ENCODE data around the gene MTA2.
"Not testable (repeated sequence)": the region's sequence is repeated elsewhere in the genome, so short reads cannot be mapped to it uniquely, and the experiment has no call there.

The MTA2 gene

DNA sequence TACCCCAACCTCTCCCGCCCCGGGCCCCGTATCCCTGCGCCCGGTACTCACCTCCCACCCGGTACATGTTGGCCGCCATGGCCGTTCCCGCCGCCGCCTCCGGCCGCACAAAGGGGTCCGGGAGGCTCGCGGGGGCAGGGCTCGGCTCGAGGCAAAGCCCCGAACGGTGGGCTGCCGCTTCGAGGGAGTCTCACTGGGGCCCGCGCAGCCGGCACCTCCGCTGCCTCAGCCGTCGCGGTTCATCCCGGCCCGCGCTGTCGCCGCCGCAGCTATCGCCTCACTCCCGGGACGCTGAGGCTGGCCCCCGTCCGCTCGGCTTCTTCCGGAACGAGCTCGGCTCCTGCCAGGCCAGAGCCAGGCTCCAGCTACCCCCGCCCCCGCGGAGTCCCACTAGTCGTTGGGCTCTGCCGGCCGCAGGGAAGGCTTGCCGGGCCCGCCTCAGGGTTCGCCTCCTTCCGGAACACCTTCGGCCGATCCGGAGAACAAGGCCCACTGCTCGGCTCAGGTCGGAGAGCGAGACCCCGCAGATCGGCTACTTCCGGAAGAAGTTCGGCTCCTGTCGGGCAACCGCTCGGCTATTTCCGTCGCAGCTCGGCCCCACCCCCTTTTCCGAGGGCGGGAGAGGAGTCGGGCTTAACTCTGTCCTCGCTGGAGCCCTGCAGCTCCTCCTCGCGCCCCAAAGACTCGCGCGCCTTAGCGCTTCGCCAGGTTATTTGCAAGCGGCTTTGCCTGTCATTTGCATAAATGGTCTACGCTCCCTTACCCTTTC, at the start of gene MTA2:
TSS of gene MTA2 (minus strand) at position 494 of the 769 bp plus-strand sequence. CDS start at position 79, 415 bp downstream.
- DNase-seq (ENCODE audit: low read depth) = peak; percentile 98

DNA sequence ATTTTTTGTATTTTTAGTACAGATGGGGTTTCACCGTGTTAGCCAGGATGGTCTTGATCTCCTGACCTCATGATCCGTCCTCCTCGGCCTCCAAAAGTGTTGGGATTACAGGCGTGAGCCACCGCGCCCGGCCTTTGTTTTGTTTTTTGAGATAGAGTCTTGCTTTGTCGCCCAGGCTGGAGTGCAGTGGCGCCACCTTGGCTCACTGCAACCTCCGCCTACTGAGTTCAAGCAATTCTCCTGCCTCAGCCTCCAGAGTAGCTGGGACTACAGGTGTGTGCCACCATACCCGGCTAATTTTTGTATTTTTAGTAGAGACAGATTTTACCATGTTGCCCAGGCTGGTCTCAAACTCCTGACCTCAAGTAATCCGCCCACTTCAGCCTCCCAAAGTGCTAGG, 48.6 kb upstream of the MTA2 start:
- not testable (repeated sequence) for DNase-seq (ENCODE audit: low read depth)

DNA sequence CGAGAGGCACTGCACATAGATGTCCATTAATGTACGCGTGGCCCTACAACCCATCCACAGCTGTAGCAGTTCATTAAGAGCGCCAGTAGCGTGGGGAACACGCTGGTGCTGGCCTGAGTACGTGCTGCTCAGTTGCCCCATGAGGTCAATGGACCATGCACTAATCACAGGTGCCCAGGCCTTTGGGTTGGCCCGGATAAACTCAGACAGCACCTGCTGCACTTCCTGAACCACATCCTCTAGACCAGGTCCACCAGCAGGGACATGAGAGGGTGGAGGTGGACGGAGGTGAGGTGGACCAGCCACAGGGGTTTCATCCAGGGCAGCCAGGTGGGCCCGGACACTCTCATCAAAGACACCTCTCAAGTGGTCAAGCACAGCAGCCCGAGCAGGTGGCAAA, 47.8 kb upstream of the MTA2 start:
- DNase-seq (ENCODE audit: low read depth) = no peak

DNA sequence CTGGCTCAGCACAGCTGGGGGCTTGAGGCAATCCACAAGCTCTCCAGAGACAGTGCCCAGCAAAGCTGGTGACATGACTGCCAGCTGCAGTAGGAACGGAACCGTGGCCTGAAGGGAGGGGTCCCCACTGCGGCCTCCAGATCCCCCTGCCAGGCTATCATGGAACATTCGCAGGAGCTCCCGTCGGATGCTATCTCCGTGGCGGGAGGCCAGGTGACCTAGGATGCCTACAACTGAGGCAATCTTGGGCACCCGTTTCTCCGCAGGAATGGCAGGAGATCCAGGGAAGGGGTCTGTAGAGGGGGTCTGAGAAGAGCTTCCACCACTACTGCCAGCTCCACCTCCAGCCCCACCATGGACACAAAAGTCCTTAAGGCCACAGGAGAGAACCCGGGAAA, 47.3 kb upstream of the MTA2 start:
- no peak for DNase-seq (ENCODE audit: low read depth)

DNA sequence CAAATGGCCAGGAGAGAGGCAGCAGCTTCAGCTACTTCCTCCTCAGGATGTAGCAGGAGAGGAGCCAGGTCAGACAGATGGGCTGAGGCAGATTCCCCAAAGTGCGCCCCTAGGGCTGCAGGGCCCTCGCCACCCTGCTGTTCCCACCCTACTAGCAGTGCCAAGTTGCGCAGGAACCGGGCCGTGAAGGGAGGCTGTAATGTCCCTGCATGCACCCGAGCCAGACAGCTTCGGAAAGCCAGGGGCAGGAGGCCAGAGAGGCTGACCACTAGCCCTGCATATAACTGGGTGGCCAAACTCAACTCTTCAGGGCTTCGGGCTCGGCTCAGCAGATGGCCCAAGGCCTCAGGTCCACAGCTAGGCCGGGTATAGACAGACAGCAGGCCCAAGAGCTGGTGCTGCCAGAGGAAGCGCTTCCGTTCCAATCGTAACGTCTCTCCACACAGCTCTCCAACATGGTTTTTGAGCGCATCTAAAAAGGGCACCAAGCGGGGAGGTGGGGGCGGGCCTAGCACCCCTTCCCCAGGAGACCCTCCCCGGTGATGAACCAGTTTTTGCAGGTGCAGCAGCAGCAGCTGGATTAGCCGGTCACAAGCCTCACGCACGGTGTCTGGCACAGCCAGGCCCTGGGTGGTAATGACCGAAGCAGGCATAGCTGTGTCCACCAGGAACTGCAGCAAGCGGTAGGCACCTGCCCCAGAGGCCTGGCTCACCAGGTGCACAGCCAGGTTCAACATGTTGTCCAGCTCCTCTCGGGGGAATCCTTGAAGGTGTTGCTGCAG, 46.7 kb upstream of the MTA2 start:
- DNase-seq (ENCODE audit: low read depth) = no peak

DNA sequence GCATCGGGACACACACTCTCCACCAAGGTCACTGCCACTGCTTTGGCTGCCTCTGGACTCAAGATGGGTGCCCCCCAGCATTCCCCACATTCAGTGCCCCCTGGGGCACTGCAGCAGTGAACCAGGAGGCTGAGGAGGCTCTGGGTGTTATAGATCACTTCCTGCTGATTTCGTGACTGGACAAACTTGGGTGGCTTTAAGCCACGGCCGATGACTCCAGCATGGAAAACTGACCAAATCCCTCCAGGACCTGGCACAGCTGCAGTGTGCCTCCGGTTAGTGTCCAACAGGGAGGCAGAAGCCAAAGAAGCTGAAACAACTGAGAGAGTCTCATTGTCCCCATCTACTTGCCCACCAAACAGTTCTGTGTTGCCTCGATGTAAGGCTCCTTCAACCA, 45.9 kb upstream of the MTA2 start:
- DNase-seq (ENCODE audit: low read depth) = no peak

DNA sequence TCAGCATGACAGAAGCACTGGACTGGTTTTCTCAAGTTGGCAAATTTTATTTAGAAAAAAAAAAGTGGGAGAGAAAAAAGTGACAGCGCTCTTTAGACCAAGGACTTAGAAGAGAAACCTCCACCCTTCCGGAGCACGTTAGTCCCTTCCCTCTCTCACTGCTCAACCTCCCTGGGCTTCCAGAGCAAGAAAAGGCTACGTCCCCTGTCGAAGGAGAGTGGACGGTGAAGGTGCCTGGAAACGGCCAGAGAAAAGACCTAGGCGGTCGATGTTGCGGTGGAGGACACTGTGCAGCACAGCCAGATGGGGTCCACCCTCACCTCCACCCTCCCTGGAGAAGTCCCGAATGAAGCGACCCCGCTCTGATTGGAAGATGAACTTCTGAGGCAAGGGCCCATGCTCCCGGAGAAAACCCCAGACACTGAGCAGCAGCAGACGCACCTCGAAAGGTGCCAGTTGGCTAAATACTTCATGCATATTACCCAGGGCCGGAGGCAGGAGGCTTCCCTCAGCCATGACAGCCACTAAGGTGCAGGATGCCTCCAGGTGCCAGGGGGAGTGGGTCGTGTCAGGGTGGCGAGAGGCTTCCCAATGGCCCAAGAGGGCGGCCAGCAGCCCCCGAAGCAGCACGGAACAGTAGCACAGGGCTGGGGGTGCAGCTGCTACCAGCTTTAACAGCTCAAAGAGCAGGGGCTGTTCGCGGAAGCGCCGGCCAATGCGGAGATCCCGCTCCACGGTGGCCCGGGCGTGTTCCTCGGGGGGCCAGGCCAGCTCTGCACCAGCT, 45.4 kb upstream of the MTA2 start:
- no peak for DNase-seq (ENCODE audit: low read depth)

DNA sequence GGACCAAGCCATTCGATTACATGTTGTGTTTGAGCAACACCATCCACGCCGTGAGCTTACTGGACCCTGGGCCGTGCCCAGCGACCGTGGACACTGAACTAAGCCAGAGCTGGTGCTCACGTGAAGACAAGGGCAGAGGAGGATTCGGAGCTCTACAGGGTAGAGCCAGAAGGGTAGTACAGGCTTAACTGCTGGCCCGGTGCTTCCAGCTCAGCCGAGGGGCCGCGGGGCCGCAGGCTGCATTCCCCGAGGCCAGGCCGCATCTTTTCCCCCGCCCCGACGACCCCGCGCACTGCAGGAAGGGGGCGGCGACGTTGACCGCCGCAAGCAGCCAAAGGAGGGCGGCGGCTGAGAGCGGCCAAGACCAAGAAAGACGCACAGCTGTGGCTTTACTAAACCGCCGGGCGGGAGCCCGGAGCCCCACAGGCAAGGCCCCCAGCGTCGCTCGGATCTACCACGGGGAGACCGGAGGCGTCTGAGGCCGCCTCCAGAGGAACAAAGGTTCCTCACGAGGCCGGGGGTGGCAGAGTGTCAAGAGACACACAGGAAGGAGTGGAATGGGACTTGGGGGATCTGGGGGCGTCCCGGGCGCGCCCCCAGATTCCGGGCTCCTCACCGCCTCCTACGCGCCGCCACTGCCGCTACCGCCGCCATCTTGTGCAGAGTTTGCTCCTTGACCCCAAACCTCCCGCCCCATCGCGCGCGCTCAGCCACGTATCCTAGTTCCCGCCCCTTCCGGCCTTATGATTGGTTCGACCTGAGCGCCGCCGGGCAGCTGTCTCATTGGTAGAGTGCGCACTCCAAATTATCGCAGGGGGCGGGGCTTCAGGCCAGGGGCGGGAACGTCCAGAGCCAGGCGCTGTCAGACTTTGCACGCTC, 44.5 kb upstream of the MTA2 start, which contains the start of gene GANAB:
TSS of gene GANAB (minus strand) at position 668 of the 879 bp plus-strand sequence. CDS start at position 654, 14 bp downstream.
- peak; percentile 99 for DNase-seq (ENCODE audit: low read depth)

DNA sequence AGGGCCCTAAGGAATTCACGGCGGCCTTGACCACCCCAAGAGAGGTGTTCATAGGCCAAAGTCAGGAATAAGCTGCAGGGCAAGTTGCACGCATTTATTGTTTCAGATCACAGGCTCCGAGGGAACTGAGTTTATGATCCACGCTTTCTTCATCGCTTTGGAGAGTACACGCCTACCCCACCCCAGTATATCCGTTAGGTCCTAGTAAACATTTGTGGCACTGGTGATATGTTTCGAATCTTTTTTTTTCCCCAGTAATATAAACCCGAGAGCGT, 43.9 kb upstream of the MTA2 start:
- no peak for DNase-seq (ENCODE audit: low read depth)

DNA sequence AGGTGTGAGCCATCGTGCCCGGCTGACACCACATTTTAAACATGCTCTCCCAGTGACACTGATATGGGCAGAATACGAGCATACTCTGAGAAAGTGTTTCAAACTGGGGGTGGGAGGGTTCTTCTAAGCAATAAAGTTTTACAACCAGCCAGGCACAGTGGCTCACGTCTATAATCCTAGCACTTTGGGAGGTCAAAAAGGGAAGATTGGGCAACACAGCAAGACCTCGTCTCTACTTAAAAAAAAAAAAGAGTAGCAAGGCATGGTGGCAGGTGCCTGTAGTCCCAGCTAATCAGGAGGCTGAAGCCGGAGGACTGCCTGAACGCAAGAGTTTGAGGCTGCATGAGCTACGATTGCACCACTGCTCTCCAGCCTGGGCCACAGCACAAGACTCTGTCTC, 42.6 kb upstream of the MTA2 start:
- DNase-seq (ENCODE audit: low read depth) = no peak

DNA sequence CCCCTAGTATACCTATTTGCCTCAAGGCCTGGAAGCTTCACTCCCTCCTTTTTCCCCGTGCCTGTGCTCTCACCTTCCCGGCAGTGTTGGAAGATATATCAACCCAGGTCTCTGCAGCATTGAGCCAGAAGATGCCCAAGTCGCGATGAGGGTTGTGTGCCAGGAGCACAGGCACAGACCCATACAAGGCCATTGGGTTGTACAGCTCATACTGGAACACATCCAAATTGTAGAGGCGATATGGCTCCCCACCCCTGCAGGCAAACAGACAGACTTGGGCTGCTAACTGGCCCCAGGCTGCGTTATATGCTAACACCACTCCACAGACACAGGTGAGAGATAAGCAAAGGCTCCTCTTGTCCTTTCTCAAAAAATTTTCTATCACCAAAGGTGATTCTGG, 30.8 kb upstream of the MTA2 start:
- DNase-seq (ENCODE audit: low read depth) = no peak

DNA sequence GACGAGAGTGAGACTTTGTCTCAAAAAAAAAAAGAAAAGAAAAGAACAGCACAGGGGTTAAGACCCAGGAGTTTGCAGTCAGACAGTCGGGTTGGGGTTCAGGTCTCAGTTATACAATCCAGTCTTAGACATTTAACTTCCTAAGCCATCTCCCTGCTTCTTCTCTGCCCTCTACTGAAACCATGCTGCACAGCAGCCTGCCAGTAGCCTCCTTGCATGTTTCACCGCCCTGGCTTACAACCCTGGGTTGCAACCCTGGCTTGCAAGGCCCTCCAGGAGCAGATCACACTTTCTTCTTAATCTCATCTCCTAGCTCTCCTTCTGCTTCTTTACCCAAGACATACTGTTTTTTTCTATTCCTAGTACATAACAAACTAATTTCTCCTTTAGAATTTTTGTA, 26.0 kb upstream of the MTA2 start:
- no peak for DNase-seq (ENCODE audit: low read depth)

DNA sequence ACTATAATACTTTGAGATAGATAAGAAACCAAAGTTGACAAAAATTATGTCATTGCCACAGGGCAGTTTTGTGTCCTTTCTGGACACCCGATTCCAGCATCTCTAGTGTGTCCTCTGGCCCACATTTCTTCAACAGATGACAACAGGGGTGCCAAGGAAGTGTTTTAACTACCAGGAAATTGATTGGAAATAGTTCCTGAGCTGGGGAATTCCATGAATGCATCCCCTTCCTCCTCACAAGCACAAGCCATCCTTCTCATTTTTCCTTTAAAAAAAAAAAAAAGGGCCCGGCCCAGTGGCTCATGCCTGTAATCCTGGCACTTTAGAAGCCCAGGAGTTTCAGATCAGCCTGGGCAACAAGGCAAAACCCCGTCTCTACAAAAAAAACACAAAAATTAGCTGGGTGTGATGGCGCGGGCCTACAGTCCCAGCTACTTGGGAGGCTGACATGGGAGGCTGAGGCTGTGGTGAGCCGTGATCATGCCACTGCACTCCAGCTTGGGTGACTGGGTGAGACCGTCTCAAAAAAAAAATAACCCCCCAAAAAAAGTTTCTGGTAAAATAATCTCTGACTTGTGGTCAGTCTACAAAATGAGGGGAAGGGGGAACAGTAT, 20.9 kb upstream of the MTA2 start:
- DNase-seq (ENCODE audit: low read depth) = no peak

DNA sequence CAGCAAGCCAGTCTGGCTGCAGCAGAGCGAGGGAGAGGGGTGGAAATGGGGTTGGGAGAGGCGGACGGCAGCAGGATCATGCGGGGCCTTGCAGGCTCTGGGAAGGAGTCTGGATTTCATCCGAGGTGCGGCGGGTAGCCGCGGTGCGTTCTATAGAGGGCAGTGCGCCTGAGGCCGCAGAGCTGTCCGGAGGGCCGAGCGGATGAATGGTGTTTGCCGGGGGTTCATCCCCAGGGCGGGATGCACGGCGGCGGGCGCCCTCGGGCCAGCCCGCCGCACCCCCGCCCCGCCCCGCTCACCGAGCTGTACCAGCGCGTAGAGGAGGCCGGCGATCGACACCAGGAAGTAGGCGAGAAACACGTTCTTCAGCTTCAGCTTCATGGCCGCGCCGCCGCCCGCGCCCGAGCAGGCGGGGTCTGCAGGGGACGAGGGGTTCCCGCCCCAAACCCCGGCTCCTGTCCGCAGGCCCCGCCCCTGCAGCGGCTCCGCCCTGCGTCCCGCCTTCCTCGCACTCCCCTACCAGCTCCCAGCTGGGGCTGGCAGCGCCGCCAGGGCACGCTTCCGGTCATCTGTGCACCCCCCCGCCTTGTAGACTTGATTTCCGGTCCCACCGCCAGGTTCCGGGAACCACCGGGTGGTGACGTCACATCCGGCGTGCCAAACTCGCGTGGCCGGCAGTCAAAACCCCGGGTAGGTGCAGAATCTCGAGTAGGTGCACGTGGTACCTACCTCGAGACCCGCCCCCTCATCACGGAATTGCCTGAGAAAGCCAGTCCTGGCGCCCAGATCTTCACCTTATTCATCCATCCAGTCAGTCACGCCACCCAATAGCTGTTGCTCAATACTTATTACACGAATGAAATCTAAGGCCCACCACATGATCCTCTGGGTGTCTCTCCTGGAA, 20.2 kb upstream of the MTA2 start, which contains the start of gene B3GAT3:
TSS of gene B3GAT3 (minus strand) at position 420 of the 904 bp plus-strand sequence. CDS start at position 381, 39 bp downstream.
- peak; percentile 98 for DNase-seq (ENCODE audit: low read depth)

DNA sequence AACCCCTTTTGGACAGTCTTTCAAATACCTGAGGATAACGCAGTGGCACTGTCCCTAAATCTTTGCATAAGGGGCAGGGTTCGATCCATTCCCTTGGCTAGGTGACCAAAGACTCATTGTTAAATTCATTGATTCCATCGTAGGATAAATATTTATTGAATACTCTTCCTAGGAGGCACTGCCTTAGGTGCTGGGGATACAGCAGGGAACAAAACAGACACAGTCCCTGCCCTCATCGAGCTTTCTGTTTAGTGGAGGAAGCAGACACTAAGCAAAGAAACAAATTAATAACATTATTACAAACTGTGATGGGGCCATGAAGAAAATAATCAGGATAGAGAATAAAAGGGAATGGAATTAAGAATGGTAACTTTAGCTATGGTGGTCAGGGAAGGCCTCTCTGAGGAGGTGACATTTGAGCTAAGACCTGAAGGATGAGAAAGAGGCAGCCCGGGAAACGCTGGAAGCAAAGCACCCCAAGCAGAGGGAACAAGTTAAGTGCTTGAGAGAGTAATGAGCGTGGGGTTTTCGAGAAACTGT, 19.4 kb upstream of the MTA2 start:
- DNase-seq (ENCODE audit: low read depth) = no peak

DNA sequence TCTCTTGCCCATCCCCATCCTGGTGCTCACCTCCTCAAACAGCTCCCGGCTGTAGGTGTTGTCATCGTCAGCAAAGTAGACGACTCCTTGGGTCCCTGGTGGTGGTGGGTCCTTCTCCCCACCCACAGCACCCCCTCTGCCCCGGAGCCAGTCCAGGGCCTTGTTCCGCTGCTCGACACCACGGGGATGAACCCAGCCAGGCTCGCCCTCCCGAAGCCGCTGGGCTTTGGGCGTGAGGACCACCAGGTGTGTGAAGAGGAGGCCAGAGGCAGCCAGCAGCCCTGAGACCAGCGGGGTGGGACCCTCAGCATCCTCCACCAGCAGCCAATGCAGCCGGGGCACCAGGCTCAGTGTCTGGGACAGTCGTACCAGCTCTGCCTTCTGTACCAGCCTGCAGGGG, 15.3 kb upstream of the MTA2 start:
- DNase-seq (ENCODE audit: low read depth) = not testable (repeated sequence)

DNA sequence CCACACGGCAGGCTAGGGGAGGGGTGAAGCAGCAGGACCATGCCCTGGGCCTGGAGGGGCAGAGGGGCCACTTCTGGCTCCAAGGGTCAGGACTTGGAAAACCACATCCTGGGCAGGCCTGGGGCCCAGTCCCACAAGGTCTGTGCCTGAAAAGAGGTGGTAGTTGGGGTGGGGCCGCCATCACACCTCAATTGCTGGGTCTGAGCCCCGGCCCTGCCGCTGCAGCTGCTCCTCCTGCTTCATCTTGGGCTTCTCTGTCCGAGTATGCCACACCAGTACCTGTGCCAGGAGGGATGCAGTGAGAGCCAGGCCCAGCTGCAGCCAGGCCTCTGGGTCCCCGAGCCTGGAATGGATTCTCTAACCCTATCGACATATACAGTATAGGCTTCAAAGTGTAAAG, 13.9 kb upstream of the MTA2 start:
- DNase-seq (ENCODE audit: low read depth) = no peak

DNA sequence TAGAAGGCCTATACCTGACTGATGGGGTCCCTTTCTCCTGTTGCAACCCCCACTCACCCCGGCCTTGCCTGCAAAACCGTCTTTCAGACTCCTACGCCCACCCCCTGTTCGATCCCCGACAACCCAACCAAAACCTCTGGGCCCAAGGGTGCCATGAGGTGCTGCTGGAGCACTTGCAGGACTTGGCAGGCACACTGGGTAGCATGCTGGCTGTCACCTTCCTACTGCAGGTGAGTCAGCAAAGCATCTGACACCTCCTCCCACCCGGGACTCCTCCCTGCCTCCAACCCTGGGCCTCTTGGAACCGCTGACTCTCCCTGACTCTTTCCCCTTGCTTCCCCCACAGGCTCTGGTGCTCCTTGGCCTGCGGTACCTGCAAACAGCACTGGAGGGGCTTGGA, 12.6 kb upstream of the MTA2 start:
- DNase-seq (ENCODE audit: low read depth) = no peak

DNA sequence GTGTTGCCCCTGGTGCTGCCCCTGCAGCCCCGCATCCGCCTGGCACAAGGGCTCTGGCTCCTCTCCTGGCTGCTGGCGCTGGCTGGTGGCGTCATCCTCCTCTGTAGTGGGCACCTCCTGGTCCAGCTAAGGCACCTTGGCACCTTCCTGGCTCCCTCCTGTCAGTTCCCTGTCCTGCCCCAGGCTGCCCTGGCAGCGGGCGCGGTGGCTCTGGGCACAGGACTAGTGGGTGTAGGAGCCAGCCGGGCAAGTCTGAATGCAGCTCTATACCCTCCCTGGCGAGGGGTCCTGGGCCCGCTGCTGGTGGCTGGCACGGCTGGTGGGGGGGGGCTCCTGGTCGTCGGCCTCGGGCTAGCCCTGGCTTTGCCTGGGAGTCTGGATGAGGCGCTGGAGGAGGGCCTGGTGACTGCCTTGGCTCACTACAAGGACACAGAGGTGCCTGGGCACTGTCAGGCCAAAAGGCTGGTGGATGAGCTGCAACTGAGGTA, 11.7 kb upstream of the MTA2 start:
- DNase-seq (ENCODE audit: low read depth) = no peak

Measured in iris pigment epithelial cell (primary cell).